Endothelial cell (in vitro differentiated cells): ENCODE data around the gene CNIH3. TPM values are rescaled to one million over a fixed set of nuclear protein-coding genes. Genes with fewer than 3 reads are reported as not detected.

Source experiments
- DNase-seq: peaks from one replicate; pipeline ENCODE4 v3.0.0; 2021; ENCODE audit warnings: low spot score
- H3K27ac Mint-ChIP-seq: one replicate; pipeline ENCODE4 v1.8.0; 2021; ENCODE audit warnings: mixed read lengths, inconsistent platforms; ENCODE audit not compliant: unreplicated experiment
- H3K27me3 Mint-ChIP-seq: one replicate; pipeline ENCODE4 v1.8.0; 2021; ENCODE audit warnings: mild to moderate bottlenecking, moderate library complexity, mixed read lengths, inconsistent platforms; ENCODE audit not compliant: unreplicated experiment
- H3K36me3 Mint-ChIP-seq: one replicate; pipeline ENCODE4 v1.8.0; 2021; ENCODE audit warnings: mild to moderate bottlenecking, low read depth, mixed read lengths, inconsistent platforms; ENCODE audit not compliant: unreplicated experiment
- H3K4me1 Mint-ChIP-seq: one replicate; pipeline ENCODE4 v1.8.0; 2021; ENCODE audit warnings: mild to moderate bottlenecking, mixed read lengths, inconsistent platforms; ENCODE audit not compliant: unreplicated experiment
- H3K4me3 Mint-ChIP-seq: one replicate; pipeline ENCODE4 v1.8.0; 2021; ENCODE audit warnings: mild to moderate bottlenecking, mixed read lengths, inconsistent platforms; ENCODE audit not compliant: unreplicated experiment
- H3K9me3 Mint-ChIP-seq: one replicate; pipeline ENCODE4 v1.8.0; 2021; ENCODE audit warnings: mixed read lengths, inconsistent platforms; ENCODE audit not compliant: unreplicated experiment
- total RNA-seq: library from RNA; stranded (reverse); fragmentation: NEBNext Ultra II Directional; extraction: Animal tissue kit (Norgen Biotek cat#: 25700); gene quantifications from one replicate; pipeline ENCODE4 v1.2.1, GENCODE V29; 2021; ENCODE audit not compliant: unreplicated experiment
- TF ChIP-seq, protein P1 (sequence below): fragments of 200-600 bp; sonication (generic); IDR thresholded peaks from one replicate; pipeline ENCODE4 v1.5.0; 2021; ENCODE audit warnings: antibody characterized with exemption; ENCODE audit not compliant: unreplicated experiment

Gene CNIH3
- total RNA-seq, 1 donor from 2014 or later = 4.7 TPM

DNA sequence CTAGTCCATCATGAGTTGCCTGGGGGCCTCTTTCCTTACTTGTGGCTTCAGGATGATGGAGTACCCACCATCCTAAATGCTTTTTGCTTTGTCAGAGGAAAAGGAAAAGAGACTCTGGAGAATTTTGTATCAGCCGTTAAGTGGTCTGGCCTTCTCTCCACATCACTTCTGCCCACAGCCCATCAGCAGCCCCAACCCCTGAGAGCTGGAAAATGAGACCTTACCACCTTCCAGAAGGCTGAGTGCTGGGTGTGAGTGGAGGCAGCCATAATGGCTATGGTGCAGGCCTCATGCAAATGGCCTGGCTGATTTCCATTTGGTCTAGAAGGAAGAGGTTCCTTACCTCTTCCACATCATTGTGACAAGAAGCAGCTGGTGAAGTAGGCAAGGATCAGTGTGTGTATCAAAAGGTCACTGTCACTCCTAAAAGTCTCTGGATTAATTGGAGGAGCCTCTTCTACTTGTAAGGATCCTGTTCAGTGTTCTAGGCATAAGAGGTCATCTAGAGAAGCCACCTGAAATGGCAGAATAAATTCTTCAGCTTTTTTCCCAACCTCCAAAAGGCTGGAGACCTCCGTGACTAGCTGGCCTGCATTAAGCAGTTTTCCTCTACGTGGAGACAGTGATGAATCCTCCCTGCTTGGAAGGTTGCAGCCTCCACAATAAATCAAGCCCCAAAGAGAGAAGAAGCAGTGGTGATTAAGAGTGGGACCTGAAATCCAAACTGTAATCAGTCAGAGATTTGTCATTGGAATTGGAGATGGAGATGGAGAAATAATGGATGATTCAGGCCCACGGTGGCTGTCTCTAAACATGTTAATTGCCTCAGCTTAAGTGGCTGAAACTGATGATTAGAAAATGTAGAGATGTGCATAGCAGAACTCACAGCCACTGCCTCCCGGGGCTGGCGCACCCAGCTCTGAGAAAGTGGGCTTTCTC is 111.5 kb downstream of the CNIH3 start:
- Mint-ChIP-seq H3K4me3 (no peak overlapping the region), H3K36me3 (no peaks in the 10 kb centered on the region), H3K27ac (no peak overlapping the region), H3K4me1 (peaks cover 9% of the 10 kb centered on the region), H3K27me3 (peaks cover 8% of the 10 kb centered on the region), H3K9me3 (no peaks in the 10 kb centered on the region)
- TF ChIP-seq, protein P1, sequence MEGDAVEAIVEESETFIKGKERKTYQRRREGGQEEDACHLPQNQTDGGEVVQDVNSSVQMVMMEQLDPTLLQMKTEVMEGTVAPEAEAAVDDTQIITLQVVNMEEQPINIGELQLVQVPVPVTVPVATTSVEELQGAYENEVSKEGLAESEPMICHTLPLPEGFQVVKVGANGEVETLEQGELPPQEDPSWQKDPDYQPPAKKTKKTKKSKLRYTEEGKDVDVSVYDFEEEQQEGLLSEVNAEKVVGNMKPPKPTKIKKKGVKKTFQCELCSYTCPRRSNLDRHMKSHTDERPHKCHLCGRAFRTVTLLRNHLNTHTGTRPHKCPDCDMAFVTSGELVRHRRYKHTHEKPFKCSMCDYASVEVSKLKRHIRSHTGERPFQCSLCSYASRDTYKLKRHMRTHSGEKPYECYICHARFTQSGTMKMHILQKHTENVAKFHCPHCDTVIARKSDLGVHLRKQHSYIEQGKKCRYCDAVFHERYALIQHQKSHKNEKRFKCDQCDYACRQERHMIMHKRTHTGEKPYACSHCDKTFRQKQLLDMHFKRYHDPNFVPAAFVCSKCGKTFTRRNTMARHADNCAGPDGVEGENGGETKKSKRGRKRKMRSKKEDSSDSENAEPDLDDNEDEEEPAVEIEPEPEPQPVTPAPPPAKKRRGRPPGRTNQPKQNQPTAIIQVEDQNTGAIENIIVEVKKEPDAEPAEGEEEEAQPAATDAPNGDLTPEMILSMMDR = no peak
- no peak for DNase-seq

DNA sequence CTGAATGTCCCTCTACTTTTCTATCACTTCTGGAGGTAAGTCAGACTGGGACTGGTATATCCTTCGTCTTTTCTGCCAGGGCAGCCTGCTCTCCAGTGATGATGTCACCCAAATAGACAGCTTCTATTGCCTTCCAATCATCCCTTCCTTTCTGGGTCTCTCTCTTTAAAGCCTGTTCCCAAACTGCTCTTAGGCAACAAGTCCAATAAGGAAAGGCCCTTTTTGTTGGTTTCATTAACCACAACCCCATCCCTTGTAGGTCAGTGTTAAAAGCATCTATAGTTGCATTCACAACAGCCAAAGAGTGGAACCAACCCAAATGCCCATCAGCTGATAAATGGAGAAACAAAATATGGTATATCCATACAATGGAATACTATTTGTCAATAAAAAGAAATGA is 114.4 kb downstream of the CNIH3 start:
- DNase-seq = no peak
- peaks cover 12% of the 10 kb centered on the region for H3K27me3 Mint-ChIP-seq
- TF ChIP-seq, protein P1 = no peak

DNA sequence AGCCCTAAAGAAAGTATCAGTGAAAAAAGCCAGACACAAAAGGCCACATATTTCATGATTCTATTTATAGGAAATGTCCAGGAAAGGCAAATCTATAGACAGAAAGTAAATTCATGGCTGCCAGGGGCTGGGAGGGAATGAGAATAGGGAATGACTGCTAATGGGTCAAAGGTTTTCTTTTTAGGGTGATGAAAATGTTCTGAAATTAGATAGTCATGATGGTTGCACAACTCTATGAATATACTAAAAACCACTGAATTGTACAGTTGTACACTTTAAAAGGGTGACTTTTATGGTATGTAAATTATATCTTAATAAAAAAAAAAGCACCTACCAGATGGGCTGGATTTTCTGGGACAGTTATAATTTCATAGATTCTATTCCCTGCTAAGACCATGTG is 114.8 kb downstream of the CNIH3 start:
- Mint-ChIP-seq H3K4me1 (peaks cover 14% of the 10 kb centered on the region), H3K36me3 (no peaks in the 10 kb centered on the region), H3K9me3 (no peaks in the 10 kb centered on the region), H3K27ac (no peak overlapping the region), H3K4me3 (no peak overlapping the region), H3K27me3 (peaks cover 11% of the 10 kb centered on the region)
- TF ChIP-seq, protein P1 = no peak
- no peak for DNase-seq

More for the DNA sequence above, 114.4 kb downstream of the CNIH3 start:
- no peaks in the 10 kb centered on the region for H3K36me3 Mint-ChIP-seq
- no peaks in the 10 kb centered on the region for H3K9me3 Mint-ChIP-seq
- H3K4me1 Mint-ChIP-seq = peaks cover 14% of the 10 kb centered on the region
- H3K4me3 Mint-ChIP-seq = no peak overlapping the region
- H3K27ac Mint-ChIP-seq = no peak overlapping the region

DNA sequence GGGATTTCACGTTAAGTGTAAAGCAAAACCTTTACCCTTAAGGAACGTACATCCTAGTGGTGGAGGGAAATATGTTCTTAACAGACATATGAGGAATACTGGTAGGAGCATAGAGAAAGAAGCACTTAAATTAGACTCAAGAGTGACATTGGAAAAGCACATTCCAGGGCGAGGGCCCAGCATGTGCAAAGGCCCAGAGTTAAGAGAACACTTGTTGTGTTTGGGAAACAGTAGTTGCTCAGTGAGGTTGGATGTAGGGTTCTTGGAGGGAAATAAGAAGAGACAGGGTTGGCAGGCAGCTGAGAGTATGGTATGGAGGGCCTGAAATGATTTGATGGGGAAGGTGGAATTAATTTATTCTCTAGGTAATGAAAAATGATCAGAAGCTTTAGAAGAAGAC is 115.5 kb downstream of the CNIH3 start:
- Mint-ChIP-seq H3K36me3 (no peaks in the 10 kb centered on the region), H3K4me1 (peaks cover 14% of the 10 kb centered on the region), H3K4me3 (no peak overlapping the region), H3K9me3 (no peaks in the 10 kb centered on the region), H3K27ac (no peak overlapping the region), H3K27me3 (peaks cover 10% of the 10 kb centered on the region)
- DNase-seq = no peak
- TF ChIP-seq, protein P1 = no peak

DNA sequence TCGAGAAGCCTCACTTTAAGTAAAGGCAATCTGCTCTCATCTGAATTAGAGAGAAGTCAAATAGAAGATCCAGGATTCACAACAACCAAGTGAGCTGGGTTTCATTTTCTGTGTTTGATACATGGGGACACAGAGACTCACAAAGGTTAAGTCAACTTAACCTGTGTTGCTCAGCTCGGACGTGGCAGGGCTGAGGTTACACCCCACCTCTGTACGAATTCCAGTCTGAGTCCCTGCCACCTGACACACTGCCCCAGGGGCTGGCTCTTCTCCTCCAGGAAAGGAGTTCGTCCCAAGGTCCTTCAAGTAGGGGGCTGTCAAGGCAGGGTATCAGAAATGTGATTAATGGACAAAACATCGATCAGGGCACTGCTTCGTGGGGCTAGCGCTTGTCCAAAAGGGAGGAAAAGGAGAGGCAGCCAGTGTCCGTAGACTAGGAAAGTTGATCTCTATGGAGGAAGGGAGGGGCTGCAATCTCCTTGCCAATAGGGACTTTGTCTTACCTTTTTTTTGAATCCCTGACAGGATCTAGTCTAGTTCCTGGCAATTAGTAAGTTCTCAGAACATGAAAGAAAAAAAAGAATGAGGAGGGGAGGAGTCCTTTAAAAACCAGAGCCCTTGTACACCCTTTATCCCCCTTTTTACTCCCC is 116.4 kb downstream of the CNIH3 start:
- Mint-ChIP-seq H3K27me3 (peaks cover 10% of the 10 kb centered on the region), H3K9me3 (no peaks in the 10 kb centered on the region), H3K4me1 (peaks cover 14% of the 10 kb centered on the region), H3K4me3 (no peak overlapping the region), H3K36me3 (no peaks in the 10 kb centered on the region), H3K27ac (no peak overlapping the region)
- DNase-seq = no peak
- TF ChIP-seq, protein P1 = no peak
